Measurements from ENCODE around the gene ELOVL7.

The ELOVL7 gene

GRCh38 chr5:60856066-60856465, 12.0 kb upstream of the ELOVL7 start:
- H3K4me1 ChIP-seq (ENCODE audit: control insufficient read depth in 1 of 2, insufficient read depth in 1 of 2, low read depth in 1 of 2, low read length in 1 of 2): no peaks in the 10 kb centered on the region
- H3K9me3 ChIP-seq: no peaks in the 10 kb centered on the region
- H3K27me3 ChIP-seq: peaks cover 3% of the 10 kb centered on the region
- no peak for TF ChIP-seq CTCF (IDR thresholded peaks at IDR 0.05)
- H3K36me3 ChIP-seq: no peaks in the 10 kb centered on the region
- H3K4me3 ChIP-seq (ENCODE audit: low read depth in 1 of 2, low read length in 1 of 2): no peak overlapping the region
- H3K27ac ChIP-seq: no peak overlapping the region

GRCh38 chr5:60852940-60853339, 8.9 kb upstream of the ELOVL7 start:
- Histone ChIP-seq H3K4me1 (ENCODE audit: control insufficient read depth in 1 of 2, insufficient read depth in 1 of 2, low read depth in 1 of 2, low read length in 1 of 2) (no peaks in the 10 kb centered on the region), H3K36me3 (no peaks in the 10 kb centered on the region), H3K4me3 (ENCODE audit: low read depth in 1 of 2, low read length in 1 of 2) (no peak overlapping the region), H3K27ac (no peak overlapping the region), H3K9me3 (no peaks in the 10 kb centered on the region), H3K27me3 (peaks cover 5% of the 10 kb centered on the region)
- no peak for TF ChIP-seq CTCF (IDR thresholded peaks at IDR 0.05)

- H3K4me1 ChIP-seq (ENCODE audit: control insufficient read depth in 1 of 2, insufficient read depth in 1 of 2, low read depth in 1 of 2, low read length in 1 of 2): no peaks in the 10 kb centered on the region
- no peak overlapping the region for H3K4me3 ChIP-seq (ENCODE audit: low read depth in 1 of 2, low read length in 1 of 2)
- H3K9me3 ChIP-seq: no peaks in the 10 kb centered on the region
- no peak overlapping the region for H3K27ac ChIP-seq
- H3K27me3 ChIP-seq: peaks cover 10% of the 10 kb centered on the region
- H3K36me3 ChIP-seq: no peaks in the 10 kb centered on the region
- TF ChIP-seq CTCF (IDR thresholded peaks at IDR 0.05): no peak
Measured at GRCh38 chr5:60852317-60852716, 8.2 kb upstream of the ELOVL7 start.

- no peaks in the 10 kb centered on the region for H3K9me3 ChIP-seq
- H3K27ac ChIP-seq: no peak overlapping the region
- peaks cover 17% of the 10 kb centered on the region for H3K27me3 ChIP-seq
- no peak for TF ChIP-seq CTCF (IDR thresholded peaks at IDR 0.05)
- H3K4me1 ChIP-seq (ENCODE audit: control insufficient read depth in 1 of 2, insufficient read depth in 1 of 2, low read depth in 1 of 2, low read length in 1 of 2): no peaks in the 10 kb centered on the region
- H3K4me3 ChIP-seq (ENCODE audit: low read depth in 1 of 2, low read length in 1 of 2): no peak overlapping the region
- no peaks in the 10 kb centered on the region for H3K36me3 ChIP-seq
Measured at GRCh38 chr5:60851626-60852025, 7.6 kb upstream of the ELOVL7 start.

GRCh38 chr5:60846298-60846697, 2.2 kb upstream of the ELOVL7 start:
- H3K27me3 ChIP-seq: peaks cover 67% of the 10 kb centered on the region

More at GRCh38 chr5:60846298-60846697, 2.2 kb upstream of the ELOVL7 start:
- Histone ChIP-seq H3K4me3 (ENCODE audit: low read depth in 1 of 2, low read length in 1 of 2) (no peak overlapping the region), H3K36me3 (no peaks in the 10 kb centered on the region), H3K9me3 (no peaks in the 10 kb centered on the region), H3K27ac (no peak overlapping the region), H3K4me1 (ENCODE audit: control insufficient read depth in 1 of 2, insufficient read depth in 1 of 2, low read depth in 1 of 2, low read length in 1 of 2) (peaks cover 11 to 14% of the 10 kb centered on the region in 2 experiments)
- TF ChIP-seq CTCF (IDR thresholded peaks at IDR 0.05): no peak

Measured in neutrophil (primary cell).